Astrocyte of the cerebellum (primary cell): ENCODE data around the gene THSD4.

ENCODE experiments used
- DNase-seq: peaks from one replicate; pipeline ENCODE4 v3.0.0-alpha.2; 2011; ENCODE audit warnings: low read depth
- H3K4me3 ChIP-seq: 2 replicates; pipeline ENCODE4 v1.5.1; 2011; ENCODE audit warnings: mild to moderate bottlenecking, low read depth, low read length, moderate library complexity
- CTCF ChIP-seq: IDR thresholded peaks from 2 replicates; pipeline ENCODE4 v1.5.1; 2012; ENCODE audit warnings: low read length, low read depth, moderate library complexity, mild to moderate bottlenecking; ENCODE audit errors: missing control alignments
- in situ Hi-C: cut with HindIII; loops from 2 replicates; pipeline ENCODE4 v1.10.0; 2017; ENCODE audit warnings: low sequenced_read_pairs

THSD4 gene

DNA sequence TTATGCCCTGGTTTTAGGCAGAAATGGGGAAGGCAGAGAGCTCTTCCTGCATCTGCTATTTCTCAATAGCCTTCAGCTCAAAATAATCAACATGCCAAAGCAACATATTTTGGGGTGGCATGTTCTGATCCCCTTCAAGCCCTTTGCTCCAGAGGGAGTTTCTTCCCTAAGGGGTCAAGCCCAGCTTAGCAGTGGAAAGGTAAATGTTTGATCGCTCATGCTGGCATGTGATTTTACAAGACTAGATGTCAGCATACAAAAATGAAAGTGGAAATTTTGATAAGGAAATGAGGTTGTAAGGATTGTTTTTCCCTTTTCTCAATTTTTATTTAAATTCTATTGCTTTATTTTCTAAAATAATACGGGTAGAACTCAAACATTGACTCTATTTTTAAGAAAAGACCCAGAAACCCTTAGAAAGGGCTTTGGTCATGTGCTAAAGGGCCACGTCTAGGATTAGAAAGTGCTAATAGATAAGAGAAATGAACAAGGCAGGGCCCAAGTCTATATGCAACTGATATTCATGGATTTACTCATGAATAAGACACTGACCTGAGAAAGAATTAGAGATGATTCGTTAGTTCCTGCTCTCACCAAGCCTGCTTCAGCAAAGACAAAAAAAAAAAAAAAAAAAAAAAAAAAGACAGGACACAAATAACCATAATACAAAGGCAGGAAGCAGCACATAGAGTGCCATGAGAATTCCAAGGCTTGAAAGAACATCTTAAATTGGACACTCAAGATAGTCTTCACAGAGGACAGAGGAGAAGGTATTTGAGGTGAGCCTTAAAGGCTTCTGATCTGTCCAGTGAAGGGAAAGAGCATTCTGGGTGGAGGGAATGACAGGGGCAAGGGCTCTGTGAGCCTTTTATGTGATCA, 640.1 kb downstream of the THSD4 start:
- no peak for TF ChIP-seq CTCF
- DNase-seq = no peak
- in situ Hi-C loops = no loop called here

DNA sequence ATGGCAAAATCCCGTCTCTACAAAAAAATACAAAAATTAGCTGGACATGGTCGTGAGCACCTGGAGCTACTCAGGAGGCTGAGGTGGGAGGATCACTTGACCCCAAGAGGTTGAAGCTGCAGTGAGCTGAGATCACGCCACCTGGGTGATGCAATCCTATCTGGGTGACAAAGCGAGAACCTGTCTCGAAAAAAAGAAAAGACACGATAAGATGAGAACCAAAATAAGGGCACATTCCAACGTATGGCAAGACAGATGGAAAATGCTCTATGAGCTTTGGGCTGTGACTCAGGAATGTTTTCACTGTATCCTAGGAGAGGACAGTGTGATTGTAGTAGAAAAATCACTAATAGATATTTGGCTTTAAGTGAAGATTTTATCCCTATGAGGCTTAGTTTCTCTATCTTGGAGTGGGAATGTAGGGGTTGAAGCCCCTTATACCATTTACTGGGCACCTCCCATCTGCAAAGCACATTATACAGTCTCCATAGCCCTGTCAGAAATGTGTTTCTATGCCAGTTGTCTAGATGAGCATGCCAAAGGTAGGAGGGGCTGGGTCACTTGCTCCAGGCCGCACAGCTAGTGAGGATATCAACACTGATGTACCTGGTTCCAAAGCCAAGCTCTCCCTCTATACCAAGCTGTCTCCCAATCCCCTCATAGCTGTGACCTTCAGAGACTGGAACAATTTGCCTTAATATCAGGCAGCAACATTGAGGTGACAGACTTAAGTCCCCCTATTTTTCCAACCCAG, 641.5 kb downstream of the THSD4 start:
- in situ Hi-C loops = no loop called here
- TF ChIP-seq CTCF = no peak
- H3K4me3 ChIP-seq = no peak overlapping the region
- no peak for DNase-seq

More for the DNA sequence above, 640.1 kb downstream of the THSD4 start:
- no peak overlapping the region for H3K4me3 ChIP-seq

DNA sequence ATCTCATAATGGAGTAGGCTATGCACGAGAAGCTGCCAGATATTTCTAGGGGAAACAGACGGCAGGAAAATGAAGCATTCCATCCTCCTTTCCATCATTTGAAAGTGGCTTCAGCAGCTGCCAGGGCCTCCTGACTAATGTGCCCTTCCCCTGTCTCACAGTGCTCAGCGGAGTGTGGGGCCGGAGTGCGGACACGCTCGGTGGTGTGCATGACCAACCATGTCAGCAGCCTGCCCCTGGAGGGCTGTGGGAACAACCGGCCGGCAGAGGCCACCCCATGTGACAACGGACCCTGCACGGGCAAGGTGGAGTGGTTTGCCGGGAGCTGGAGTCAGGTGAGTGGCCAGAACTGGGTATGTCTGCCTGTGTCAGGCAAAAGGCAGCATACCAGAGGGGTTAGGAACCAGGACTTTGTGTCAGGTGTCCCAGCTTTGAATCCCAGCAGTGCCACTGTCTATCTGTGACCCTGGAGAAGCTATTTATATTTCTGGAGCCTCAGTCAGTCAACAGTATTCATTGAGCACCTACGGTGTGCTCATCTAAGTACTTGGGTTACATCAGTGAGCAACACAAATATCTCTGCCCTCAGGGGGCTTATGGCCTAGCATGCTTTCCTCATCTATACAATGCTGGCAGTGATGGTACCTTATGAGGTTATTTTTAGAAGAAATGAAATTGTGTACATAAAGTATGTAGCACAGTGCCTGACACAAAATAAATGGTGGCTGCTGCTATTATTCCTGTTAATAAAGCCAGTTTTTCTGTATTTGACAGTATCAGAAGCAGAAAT, 642.7 kb downstream of the THSD4 start:
- TF ChIP-seq CTCF = no peak
- in situ Hi-C loops = no loop called here
- no peak for DNase-seq
- no peak overlapping the region for H3K4me3 ChIP-seq

GRCh38 chr15:71758711-71759110, 643.4 kb downstream of the THSD4 start:
- DNase-seq = no peak
- in situ Hi-C loops = no loop called here
- H3K4me3 ChIP-seq = no peak overlapping the region
- TF ChIP-seq CTCF = no peak

DNA sequence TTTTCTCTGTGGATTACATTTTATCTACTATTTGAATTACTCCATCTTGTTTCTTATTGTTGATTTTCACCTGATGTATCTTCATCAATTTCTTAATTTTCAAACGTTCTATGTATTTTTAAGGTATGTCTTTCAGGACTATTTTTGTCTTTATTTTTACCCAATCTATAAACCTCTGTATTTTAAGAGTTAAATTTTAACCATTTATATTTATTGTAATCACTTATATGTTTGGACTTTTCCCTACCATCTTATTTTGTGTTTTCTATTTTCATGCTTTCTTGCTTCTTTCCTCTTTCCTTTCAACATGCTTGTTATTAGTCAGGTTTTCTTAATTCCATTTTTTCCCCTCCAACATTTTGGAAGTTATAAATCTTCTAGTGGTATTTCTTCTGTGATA, 645.6 kb downstream of the THSD4 start:
- no peak for DNase-seq
- no peak for TF ChIP-seq CTCF
- in situ Hi-C loops = no loop called here
- no peak overlapping the region for H3K4me3 ChIP-seq

DNA sequence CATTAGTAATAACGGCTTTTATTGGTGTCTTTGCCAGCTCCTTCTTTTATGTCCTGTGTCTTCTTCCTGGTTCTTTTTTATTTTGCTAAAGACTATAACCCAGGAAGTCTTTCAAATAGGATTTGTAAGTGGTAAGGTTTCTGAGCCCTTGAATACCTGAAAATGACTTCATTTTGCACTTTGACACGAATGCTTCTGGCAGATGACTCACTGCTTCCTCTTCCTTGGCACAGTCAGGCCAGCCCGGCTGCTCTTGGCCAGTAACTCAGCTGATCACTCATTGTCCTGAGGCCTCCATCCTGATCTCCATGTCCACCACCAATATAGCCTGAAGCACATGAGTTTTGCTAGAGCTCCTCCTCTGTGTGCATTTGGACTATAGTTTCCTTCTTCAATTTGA, 646.4 kb downstream of the THSD4 start:
- in situ Hi-C loops = no loop called here
- TF ChIP-seq CTCF = no peak
- H3K4me3 ChIP-seq = no peak overlapping the region
- DNase-seq = peak; percentile 49
